ENCODE data around the gene KHNYN.

DNA sequence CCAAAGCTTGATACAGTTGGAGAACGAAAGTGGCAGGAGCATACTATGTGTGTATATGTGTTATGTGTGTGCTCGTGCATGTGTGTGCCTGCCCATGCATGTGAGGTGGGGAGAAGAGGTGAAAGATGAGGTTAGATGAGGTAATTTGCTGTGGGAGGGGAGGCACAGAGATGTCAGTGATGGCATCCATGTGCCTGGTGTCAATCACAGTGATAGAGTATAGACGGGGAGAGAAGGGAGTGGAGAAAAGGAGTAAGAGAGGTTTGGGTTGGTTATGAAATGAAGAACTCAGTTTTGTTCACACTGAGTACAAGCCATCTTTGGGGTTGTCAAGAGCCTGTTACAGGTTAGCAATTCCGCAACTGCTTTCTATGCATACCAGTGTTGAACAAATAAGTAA lies 45.6 kb upstream of the KHNYN start:
- TF ChIP-seq SUZ12 (IDR thresholded peaks at IDR 0.05; ENCODE audit: extremely low read depth, insufficient read depth, insufficient read length) (no peak), ZNF274 (IDR thresholded peaks at IDR 0.05; ENCODE audit: low read depth, low read length) (no peak)
